A673 (cell line): ENCODE data around the gene SDF2L1. TPM values are rescaled to one million over a fixed set of nuclear protein-coding genes. Genes with fewer than 3 reads are reported as not detected.
"Not testable (repeated sequence)": the region's sequence is repeated elsewhere in the genome, so short reads cannot be mapped to it uniquely, and the experiment has no call there.

Experiments
- BruUV-seq: library from RNA; stranded (reverse); fragments of 400-500 nt; replicated peaks from 2 replicates; lab custom pipeline; 2021; lab: Mats Ljungman, UMichigan
- CTCF ChIA-PET: fragments of 300-600 bp; sonication (Branson Sonifier 250); formaldehyde crosslinking; loops from one replicate; lab custom pipeline; 2022; ENCODE audit warnings: antibody characterized with exemption; lab: Charles Lee
- POLR2A ChIA-PET: fragments of 300-600 bp; sonication (Branson Sonifier 250); formaldehyde crosslinking; loops from one replicate; lab custom pipeline; 2022; ENCODE audit warnings: antibody characterized with exemption; ENCODE audit not compliant: low non-redundant PET; lab: Charles Lee
- DNase-seq: peaks from one replicate; pipeline ENCODE4 v3.0.0-alpha.2; 2015; ENCODE audit warnings: low spot score
- H3K27ac ChIP-seq: fragments of 200-600 bp; sonication (generic); 2 replicates; pipeline ENCODE4 v1.5.1; 2016; ENCODE audit warnings: mixed run types, low read depth, mild to moderate bottlenecking, mixed read lengths, antibody characterized with exemption, low read length; ENCODE audit not compliant: poor library complexity, severe bottlenecking
- H3K27me3 ChIP-seq: fragments of 200-600 bp; sonication (generic); replicated peaks from 2 replicates; pipeline ENCODE4 v1.6.1; 2017; ENCODE audit warnings: mixed run types, low read depth, mild to moderate bottlenecking, mixed read lengths, antibody characterized with exemption, low read length; ENCODE audit not compliant: insufficient read depth, poor library complexity
- H3K36me3 ChIP-seq: fragments of 200-600 bp; sonication (generic); 2 replicates; pipeline ENCODE4 v1.6.1; 2016; ENCODE audit warnings: mixed run types, mild to moderate bottlenecking, mixed read lengths, antibody characterized with exemption, low read length; ENCODE audit not compliant: insufficient read depth, poor library complexity, severe bottlenecking
- H3K4me1 ChIP-seq: fragments of 200-600 bp; sonication (generic); 2 replicates; pipeline ENCODE4 v1.6.1; 2017; ENCODE audit warnings: mixed run types, mild to moderate bottlenecking, mixed read lengths, antibody characterized with exemption, low read length; ENCODE audit not compliant: insufficient read depth, poor library complexity, severe bottlenecking
- H3K4me3 ChIP-seq: fragments of 200-600 bp; sonication (generic); 2 replicates; pipeline ENCODE4 v1.5.1; 2016; ENCODE audit warnings: low read depth, mixed run types, mild to moderate bottlenecking, mixed read lengths, low read length; ENCODE audit not compliant: poor library complexity, severe bottlenecking
- H3K9me3 ChIP-seq: fragments of 200-600 bp; sonication (generic); 2 replicates; pipeline ENCODE4 v1.6.1; 2016; ENCODE audit warnings: mixed run types, low read depth, mild to moderate bottlenecking, mixed read lengths, antibody characterized with exemption, low read length; ENCODE audit not compliant: poor library complexity, severe bottlenecking
- CTCF ChIP-seq: fragments of 300-800, 200-600 bp; sonication (generic); conservative IDR thresholded peaks from 2 replicates; pipeline ENCODE4 v1.5.1; 2017; ENCODE audit warnings: low read depth, mild to moderate bottlenecking, antibody characterized with exemption, low read length, moderate library complexity, mixed read lengths
- EZH2 ChIP-seq: fragments of 200-600 bp; sonication (generic); IDR thresholded peaks from 2 replicates; pipeline ENCODE4 v1.6.1; 2017; ENCODE audit warnings: borderline replicate concordance, low read depth, mild to moderate bottlenecking, mixed read lengths, antibody characterized with exemption, low read length; ENCODE audit not compliant: poor library complexity, severe bottlenecking
- intact Hi-C: fragments of 100-400 bp; cut with micrococcal nuclease; formaldehyde crosslinking; loops from one replicate; pipeline ENCODE4 v1.10.0; 2022; ENCODE audit not compliant: unreplicated experiment
- total RNA-seq: library from RNA; stranded (reverse); gene quantifications from 2 replicates; pipeline ENCODE4 v1.2.3, GENCODE V29; 2021

The SDF2L1 gene
- total RNA-seq, 1 experiment from 2014 or later: 50.1 TPM

GRCh38 chr22:21634844-21635243 lies 7.3 kb upstream of the SDF2L1 start:
- intact Hi-C loops: no loop called here
- Histone ChIP-seq H3K27me3 (no peaks in the 10 kb centered on the region), H3K4me1 (no peaks in the 10 kb centered on the region), H3K27ac (no peak overlapping the region), H3K4me3 (no peak overlapping the region), H3K36me3 (no peaks in the 10 kb centered on the region), H3K9me3 (no peaks in the 10 kb centered on the region)
- DNase-seq: no peak
- TF ChIP-seq CTCF (no peak), EZH2 (no peak)
- BruUV-seq: no TSS peak
- ChIA-PET CTCF (no interaction called here), POLR2A (no interaction called here)

GRCh38 chr22:21635771-21636510 lies 6.2 kb upstream of the SDF2L1 start:
- Histone ChIP-seq H3K27ac (no peak overlapping the region), H3K27me3 (no peaks in the 10 kb centered on the region), H3K36me3 (no peaks in the 10 kb centered on the region), H3K4me3 (no peak overlapping the region), H3K9me3 (no peaks in the 10 kb centered on the region), H3K4me1 (no peaks in the 10 kb centered on the region)
- intact Hi-C loops: no loop called here
- CTCF ChIA-PET: no interaction called here
- no peak for DNase-seq
- no TSS peak for BruUV-seq
- no peak for TF ChIP-seq EZH2
- TF ChIP-seq CTCF: no peak
- POLR2A ChIA-PET: no interaction called here

- H3K4me3 ChIP-seq: no peak overlapping the region
- ChIA-PET POLR2A (no interaction called here), CTCF (no interaction called here)
- no peak overlapping the region for H3K27ac ChIP-seq
- no peak for DNase-seq
- BruUV-seq: no TSS peak
- peaks cover 7% of the 10 kb centered on the region for H3K4me1 ChIP-seq
- intact Hi-C loops: no loop called here
- no peaks in the 10 kb centered on the region for H3K36me3 ChIP-seq
- H3K27me3 ChIP-seq: no peaks in the 10 kb centered on the region
- TF ChIP-seq CTCF: no peak
- no peak for TF ChIP-seq EZH2
- H3K9me3 ChIP-seq: no peaks in the 10 kb centered on the region
Observed at GRCh38 chr22:21636629-21637218, 5.4 kb upstream of the SDF2L1 start.

- H3K27ac ChIP-seq, DNase-seq, BruUV-seq, POLR2A ChIA-PET, H3K9me3 ChIP-seq, intact Hi-C loops, H3K36me3 ChIP-seq, H3K4me1 ChIP-seq, CTCF ChIA-PET, H3K27me3 ChIP-seq, H3K4me3 ChIP-seq: not testable (repeated sequence)
Observed at GRCh38 chr22:21637450-21637849, 4.7 kb upstream of the SDF2L1 start.
